MM.1S (cell line): Measurements from ENCODE around the gene CCDC171.

ENCODE experiments used
- DNase-seq: peaks from one replicate; pipeline ENCODE4 v3.0.0-alpha.2; 2015
- H2AFZ ChIP-seq: fragments of 300-600 bp; sonication (generic); 2 replicates; pipeline ENCODE4 v1.6.0; 2016; ENCODE audit warnings: antibody characterized with exemption, low read length
- H3F3A ChIP-seq: fragments of 300-600 bp; sonication (generic); 2 replicates; pipeline ENCODE4 v1.6.1; 2016; ENCODE audit warnings: mild to moderate bottlenecking, antibody characterized with exemption, low read length, moderate library complexity, mixed read lengths; ENCODE audit not compliant: insufficient read depth
- H3K27ac ChIP-seq: fragments of 300-600 bp; sonication (generic); 2 replicates; pipeline ENCODE4 v1.5.1; 2016; ENCODE audit warnings: mild to moderate bottlenecking, low read length
- H3K27me3 ChIP-seq: fragments of 300-600 bp; sonication (generic); replicated peaks from 2 replicates; pipeline ENCODE4 v1.6.0; 2016; ENCODE audit warnings: low read length; ENCODE audit not compliant: insufficient read depth
- H3K36me3 ChIP-seq: fragments of 300-600 bp; sonication (generic); replicated peaks from 2 replicates; pipeline ENCODE4 v1.6.1; 2016; ENCODE audit warnings: mild to moderate bottlenecking, low read length, mixed read lengths; ENCODE audit not compliant: insufficient read depth
- H3K4me1 ChIP-seq: fragments of 300-600 bp; sonication (generic); 2 replicates; pipeline ENCODE4 v1.6.1; 2016; ENCODE audit warnings: low read length, mixed read lengths
- H3K4me2 ChIP-seq: fragments of 300-600 bp; sonication (generic); 2 replicates; pipeline ENCODE4 v1.6.0; 2016; ENCODE audit warnings: low read depth, low read length
- H3K4me3 ChIP-seq: fragments of 300-600 bp; sonication (generic); 2 replicates; pipeline ENCODE4 v1.5.1; 2016; ENCODE audit warnings: low read length, mixed read lengths
- H3K79me2 ChIP-seq: fragments of 300-600 bp; sonication (generic); 2 replicates; pipeline ENCODE4 v1.6.1; 2016; ENCODE audit warnings: mixed run types, low read length, mixed read lengths
- H3K9ac ChIP-seq: fragments of 300-600 bp; sonication (generic); 2 replicates; pipeline ENCODE4 v1.6.1; 2016; ENCODE audit warnings: low read length, mixed read lengths
- H3K9me2 ChIP-seq: fragments of 300-600 bp; sonication (generic); replicated peaks from 2 replicates; pipeline ENCODE4 v1.6.1; 2016; ENCODE audit warnings: mild to moderate bottlenecking, low read length, mixed read lengths; ENCODE audit not compliant: insufficient read depth
- H3K9me3 ChIP-seq: fragments of 300-600 bp; sonication (generic); replicated peaks from 2 replicates; pipeline ENCODE4 v1.6.1; 2016; ENCODE audit warnings: mild to moderate bottlenecking, low read length, mixed read lengths; ENCODE audit not compliant: insufficient read depth
- H4K20me1 ChIP-seq: fragments of 300-600 bp; sonication (generic); 2 replicates; pipeline ENCODE4 v1.6.1; 2016; ENCODE audit warnings: mild to moderate bottlenecking, low read length, moderate library complexity, mixed read lengths; ENCODE audit not compliant: insufficient read depth
- CTCF ChIP-seq: fragments of 300-600 bp; sonication (generic); IDR thresholded peaks from 2 replicates; pipeline ENCODE4 v1.5.1; 2016; ENCODE audit warnings: antibody characterized with exemption, low read length, mixed read lengths
- EZH2 ChIP-seq: fragments of 300-600 bp; sonication (generic); optimal IDR thresholded peaks from 2 replicates; pipeline ENCODE3; 2017; ENCODE audit warnings: low read depth, mild to moderate bottlenecking, antibody characterized with exemption, low read length, mixed read lengths
- EZH2phosphoT487 ChIP-seq: fragments of 300-600 bp; sonication (generic); IDR thresholded peaks from 2 replicates; pipeline ENCODE4 v1.6.1; 2018; ENCODE audit warnings: antibody characterized with exemption, low read length

Gene CCDC171

GRCh38 chr9:15824310-15824709 lies 271.5 kb downstream of the CCDC171 start:
- Histone ChIP-seq H3K4me1 (no peaks in the 10 kb centered on the region), H3K79me2 (no peaks in the 10 kb centered on the region), H3F3A (no peaks in the 10 kb centered on the region), H2AFZ (no peak overlapping the region), H3K4me2 (no peak overlapping the region), H3K27ac (no peak overlapping the region), H3K36me3 (no peaks in the 10 kb centered on the region), H3K9ac (no peak overlapping the region), H4K20me1 (no peaks in the 10 kb centered on the region), H3K4me3 (no peak overlapping the region), H3K9me2 (no peaks in the 10 kb centered on the region), H3K27me3 (no peaks in the 10 kb centered on the region), H3K9me3 (no peaks in the 10 kb centered on the region)
- no peak for DNase-seq
- TF ChIP-seq EZH2 (no peak), EZH2phosphoT487 (no peak), CTCF (no peak)

GRCh38 chr9:15831384-15831783 lies 278.5 kb downstream of the CCDC171 start:
- Histone ChIP-seq H4K20me1 (no peaks in the 10 kb centered on the region), H3F3A (no peaks in the 10 kb centered on the region), H3K79me2 (no peaks in the 10 kb centered on the region), H3K4me3 (no peak overlapping the region), H3K4me1 (no peaks in the 10 kb centered on the region), H3K9ac (no peak overlapping the region), H3K27ac (no peak overlapping the region), H2AFZ (no peak overlapping the region), H3K9me3 (no peaks in the 10 kb centered on the region), H3K27me3 (no peaks in the 10 kb centered on the region), H3K36me3 (no peaks in the 10 kb centered on the region), H3K9me2 (no peaks in the 10 kb centered on the region), H3K4me2 (no peak overlapping the region)
- no peak for DNase-seq
- no peak for TF ChIP-seq EZH2
- TF ChIP-seq EZH2phosphoT487 = no peak
- no peak for TF ChIP-seq CTCF

- H3K4me3 ChIP-seq = no peak overlapping the region
- H4K20me1 ChIP-seq = no peaks in the 10 kb centered on the region
- DNase-seq = no peak
- no peak overlapping the region for H3K27ac ChIP-seq
- no peak overlapping the region for H2AFZ ChIP-seq
- no peak for TF ChIP-seq CTCF
- no peak for TF ChIP-seq EZH2
- TF ChIP-seq EZH2phosphoT487 = no peak
- H3F3A ChIP-seq = no peaks in the 10 kb centered on the region
- no peak overlapping the region for H3K9ac ChIP-seq
- H3K79me2 ChIP-seq = no peaks in the 10 kb centered on the region
- H3K36me3 ChIP-seq = no peaks in the 10 kb centered on the region
- no peaks in the 10 kb centered on the region for H3K27me3 ChIP-seq
- no peaks in the 10 kb centered on the region for H3K9me2 ChIP-seq
- no peaks in the 10 kb centered on the region for H3K4me1 ChIP-seq
- no peaks in the 10 kb centered on the region for H3K9me3 ChIP-seq
- H3K4me2 ChIP-seq = no peak overlapping the region
These were observed 281.7 kb downstream of the CCDC171 start for GRCh38 chr9:15834541-15834940.
